CD4-positive, alpha-beta T cell treated with Interleukin-17A for 4 hours (primary cell): ENCODE measurements around the gene GZF1.
A peak's percentile ranks its signal among the peaks of the same experiment; 100 is the strongest.

ENCODE experiments used
- DNase-seq: peaks from one replicate; pipeline ENCODE4 v3.0.0-alpha.2; 2020; ENCODE audit warnings: mixed read lengths

The GZF1 gene

GRCh38 chr20:23410916-23411695 lies 49.1 kb downstream of the GZF1 start:
- no peak for DNase-seq

GRCh38 chr20:23412026-23412425 lies 50.0 kb downstream of the GZF1 start:
- no peak for DNase-seq

- DNase-seq: no peak
These were observed 52.0 kb downstream of the GZF1 start for GRCh38 chr20:23413862-23414422.

GRCh38 chr20:23414526-23415188 lies 52.7 kb downstream of the GZF1 start:
- no peak for DNase-seq

GRCh38 chr20:23415555-23415954 lies 53.6 kb downstream of the GZF1 start:
- DNase-seq: no peak

- no peak for DNase-seq
These were observed 54.1 kb downstream of the GZF1 start for GRCh38 chr20:23415959-23416583.

GRCh38 chr20:23417861-23418260 lies 55.9 kb downstream of the GZF1 start:
- DNase-seq: no peak

- DNase-seq: no peak
These were observed 57.6 kb downstream of the GZF1 start for GRCh38 chr20:23419657-23419994.

GRCh38 chr20:23419995-23420901 lies 58.3 kb downstream of the GZF1 start:
- peak; percentile 45 for DNase-seq

- peak; percentile 95 for DNase-seq
These were observed 59.3 kb downstream of the GZF1 start, which contains the start of gene NAPB for GRCh38 chr20:23420943-23421931. Gene NAPB, minus strand, starts transcription at chr20:23421488. Its CDS starts 86 bp downstream, at chr20:23421402.
